DMS153 treated with DMSO at 0.1 percent for 48 hours (cell line): ENCODE measurements around the gene NANOS3.

ENCODE experiments used
- DNase-seq: peaks from one replicate; lab custom pipeline; 2025; ENCODE audit not compliant: unreplicated experiment; lab: John Stamatoyannopoulos, UW

NANOS3 gene

DNA sequence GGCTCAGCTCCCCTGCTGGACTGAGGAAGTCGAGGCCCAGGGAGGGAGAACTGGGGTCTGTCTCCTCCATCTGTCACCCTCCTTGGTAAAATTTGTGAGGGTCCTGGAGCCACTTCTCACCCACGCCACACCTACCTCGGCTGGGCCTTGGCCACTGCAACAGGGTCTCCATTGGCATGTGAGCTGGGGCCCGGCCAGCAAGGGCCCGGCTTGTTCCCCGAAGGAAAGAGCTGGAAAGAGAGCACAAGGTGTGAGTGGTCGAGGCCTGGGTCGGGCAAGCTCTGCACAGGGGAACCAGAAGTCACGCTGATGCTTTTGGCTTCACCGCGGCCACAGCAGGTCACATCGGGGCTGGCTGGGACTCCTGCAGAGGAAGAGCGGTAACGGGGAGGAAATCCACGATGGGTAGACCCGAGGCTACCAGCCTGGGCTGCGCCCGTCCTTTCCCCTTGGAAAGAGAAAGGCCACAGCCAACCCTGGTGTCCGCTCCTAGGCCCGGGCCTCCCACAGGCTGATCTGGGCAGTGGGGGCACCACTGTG, 9.0 kb downstream of the NANOS3 start:
- DNase-seq, result no peak

DNA sequence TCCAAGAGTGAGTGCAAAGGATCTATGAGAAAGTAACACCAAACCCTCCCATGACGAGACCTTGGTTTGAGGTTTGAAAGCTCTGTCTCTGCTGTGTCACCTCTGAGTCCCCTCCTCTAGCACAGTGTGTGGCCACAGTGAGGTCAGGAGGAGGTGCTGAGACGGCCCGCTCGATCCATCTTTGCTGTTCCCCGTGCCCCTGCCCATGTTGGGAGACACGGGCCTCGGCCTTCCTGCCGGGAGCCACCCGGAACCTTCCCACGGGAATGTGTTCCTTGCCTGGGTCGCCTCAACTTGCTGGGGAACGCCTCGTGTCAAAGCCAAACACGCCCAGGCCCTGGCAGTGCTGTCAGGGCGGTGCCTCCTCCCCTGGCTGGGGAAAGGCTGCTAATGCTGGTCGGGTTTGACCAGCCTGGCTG, 10.1 kb downstream of the NANOS3 start:
- DNase-seq, result no peak

DNA sequence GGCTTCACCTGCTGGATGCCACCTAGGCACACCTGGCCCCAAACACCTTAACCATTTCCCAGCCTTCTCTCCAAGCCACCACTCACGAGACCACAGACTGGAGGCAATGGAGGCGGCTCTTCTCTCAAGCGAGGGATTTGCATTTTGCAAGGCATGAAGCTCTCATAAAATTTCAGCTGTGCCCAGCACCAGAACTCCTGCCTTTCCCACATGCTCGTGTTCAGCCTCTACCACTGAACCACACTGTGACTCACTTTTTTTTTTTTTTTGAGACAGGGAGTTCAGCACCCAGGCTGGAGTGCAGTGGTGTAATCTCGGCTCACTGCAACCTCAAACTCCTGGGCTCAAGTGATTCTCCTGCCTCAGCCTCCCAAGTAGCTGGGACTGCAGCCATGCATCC, 10.6 kb downstream of the NANOS3 start:
- no peak for DNase-seq

DNA sequence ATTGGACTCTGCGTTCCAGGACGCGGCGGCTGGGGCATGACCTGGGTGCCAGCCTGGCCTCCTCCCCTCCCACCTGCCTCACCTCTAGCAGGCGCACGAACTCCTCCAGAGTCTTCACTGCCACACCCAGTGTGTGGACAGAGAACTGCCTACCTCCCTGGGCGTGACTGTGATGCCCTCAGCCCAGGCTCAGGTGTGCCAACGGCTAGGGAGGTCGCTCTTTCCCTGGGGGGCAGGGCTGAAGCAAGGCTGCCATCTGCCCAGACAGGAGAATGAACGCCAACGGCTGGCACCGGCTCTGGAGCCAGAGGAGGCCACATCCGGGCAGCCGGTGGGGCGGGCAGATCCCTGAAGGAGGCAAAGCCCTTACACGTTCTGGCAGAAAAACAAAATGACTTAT, 11.3 kb downstream of the NANOS3 start:
- DNase-seq, result no peak

DNA sequence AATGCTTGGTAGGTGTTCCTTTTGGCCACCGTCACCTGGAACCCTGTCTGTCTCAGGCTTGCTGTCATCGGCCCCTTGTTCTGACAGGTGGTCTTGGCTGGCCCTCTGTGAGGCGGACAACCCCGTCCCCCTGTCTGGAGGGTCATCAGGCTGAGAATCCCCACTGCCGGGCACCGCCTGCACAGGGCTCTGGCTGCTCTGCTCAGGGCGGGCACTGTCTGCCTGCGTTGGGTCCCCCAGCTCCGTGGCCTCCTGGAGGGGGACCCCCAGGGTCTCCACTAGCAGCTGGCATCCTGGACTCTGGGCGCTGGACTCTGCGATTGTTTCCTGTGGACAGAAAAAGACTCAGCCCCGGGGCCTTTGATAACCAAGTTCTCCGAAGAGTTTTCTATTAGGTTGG, 13.2 kb downstream of the NANOS3 start:
- no peak for DNase-seq

DNA sequence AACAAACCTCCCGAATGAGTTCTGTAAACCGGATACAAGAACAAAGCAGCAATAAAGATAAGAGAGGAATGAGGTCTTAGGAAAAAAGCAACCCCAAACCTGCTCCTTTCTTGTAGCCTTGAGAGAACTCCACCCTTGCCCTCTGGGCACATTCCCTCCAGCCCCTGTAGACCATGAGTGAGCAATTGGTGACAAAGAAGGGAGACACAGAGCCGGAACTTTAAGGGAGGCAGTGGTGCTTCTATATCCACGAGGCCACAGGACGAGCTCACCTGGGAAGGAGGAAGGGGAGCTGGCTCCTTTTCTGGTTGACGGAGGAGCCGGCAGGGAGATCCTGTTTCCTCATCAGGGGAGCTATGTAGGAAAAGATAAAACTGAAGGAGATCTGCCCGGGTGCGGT, 15.9 kb downstream of the NANOS3 start:
- DNase-seq, result no peak

DNA sequence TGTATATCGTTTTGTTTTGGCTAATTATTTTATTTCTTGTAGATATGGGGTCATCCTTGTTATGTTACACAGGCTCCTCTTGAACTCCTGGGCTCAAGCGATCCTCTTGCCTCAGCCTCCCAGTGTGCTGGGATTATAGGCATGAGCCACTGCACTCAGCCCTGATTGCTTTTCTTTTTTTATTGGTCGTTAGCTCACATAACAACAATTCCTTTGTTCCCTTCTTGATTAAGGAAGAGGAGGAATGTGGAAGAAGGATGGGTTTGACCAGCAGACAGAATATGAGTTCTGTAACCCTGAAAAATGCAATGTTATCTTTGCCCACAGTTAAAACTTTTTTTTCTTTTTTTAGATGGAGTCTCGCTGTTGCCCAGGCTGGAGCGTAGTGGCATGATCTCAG, 17.6 kb downstream of the NANOS3 start:
- no peak for DNase-seq

DNA sequence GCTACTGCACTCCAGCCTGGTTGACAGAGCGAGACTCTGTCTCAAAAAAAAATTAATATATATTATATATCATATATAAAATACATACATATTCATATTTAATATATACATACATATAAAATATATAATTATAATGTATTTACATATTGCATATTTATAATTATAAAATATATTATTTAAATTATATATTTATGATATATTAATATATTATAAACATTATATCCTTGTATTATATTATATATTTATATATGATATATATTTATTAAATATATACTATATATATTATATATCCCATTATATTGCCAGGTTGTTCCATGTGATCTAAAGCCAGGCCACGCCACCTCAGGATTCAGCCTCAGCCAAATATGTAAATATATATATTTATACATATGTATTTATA, 19.3 kb downstream of the NANOS3 start:
- no peak for DNase-seq

DNA sequence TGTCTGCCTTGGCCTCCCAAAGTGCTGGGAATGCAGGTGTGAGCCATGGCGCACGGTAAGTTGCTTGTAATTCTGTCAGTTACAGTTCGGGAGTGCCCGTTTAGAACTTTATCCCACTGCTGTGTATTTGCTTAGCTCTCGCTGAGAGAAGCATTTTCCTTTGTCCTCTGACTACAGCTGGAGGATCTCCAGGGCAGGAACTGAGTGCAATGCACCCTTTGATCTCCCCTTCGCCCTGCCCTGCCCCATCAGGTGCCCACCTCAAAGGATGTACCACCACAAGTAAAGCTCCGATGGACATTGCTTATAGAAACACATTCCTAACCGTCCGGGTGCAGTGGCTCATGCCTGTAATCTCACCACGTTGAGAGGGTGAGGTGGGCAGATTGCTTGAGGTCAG, 22.5 kb downstream of the NANOS3 start:
- DNase-seq, result no peak

DNA sequence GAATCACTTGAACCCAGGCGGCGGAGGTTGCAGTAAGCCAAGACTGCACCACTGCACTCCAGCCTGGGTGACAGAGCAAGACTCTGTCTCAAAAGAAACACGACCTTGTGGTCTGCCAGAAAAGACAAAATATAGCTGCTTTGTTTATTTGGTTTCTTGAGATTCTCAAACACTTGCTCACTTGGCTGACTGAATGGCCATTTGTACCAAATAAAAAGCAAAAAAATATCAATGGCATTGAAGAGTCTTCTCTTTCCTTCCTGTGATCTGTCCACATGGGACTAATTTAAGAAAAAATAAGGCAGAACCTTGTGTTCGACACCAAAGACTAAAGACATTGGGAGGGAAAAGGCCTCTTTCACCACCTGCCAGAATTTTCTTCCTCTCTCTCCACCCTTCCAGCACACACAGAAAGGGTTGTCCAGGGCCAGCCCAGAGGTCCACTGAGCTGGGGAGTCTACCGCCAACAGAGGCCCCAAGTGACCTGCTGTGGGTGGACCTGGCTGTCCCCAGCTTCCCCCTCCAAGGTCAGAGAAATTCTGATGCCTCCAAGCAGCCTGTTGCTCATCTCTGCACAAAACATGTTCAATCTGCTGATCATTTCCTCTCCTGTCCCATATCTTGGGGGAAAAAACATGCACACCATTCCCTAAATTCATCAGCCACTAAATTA, 23.1 kb downstream of the NANOS3 start:
- DNase-seq, result no peak

DNA sequence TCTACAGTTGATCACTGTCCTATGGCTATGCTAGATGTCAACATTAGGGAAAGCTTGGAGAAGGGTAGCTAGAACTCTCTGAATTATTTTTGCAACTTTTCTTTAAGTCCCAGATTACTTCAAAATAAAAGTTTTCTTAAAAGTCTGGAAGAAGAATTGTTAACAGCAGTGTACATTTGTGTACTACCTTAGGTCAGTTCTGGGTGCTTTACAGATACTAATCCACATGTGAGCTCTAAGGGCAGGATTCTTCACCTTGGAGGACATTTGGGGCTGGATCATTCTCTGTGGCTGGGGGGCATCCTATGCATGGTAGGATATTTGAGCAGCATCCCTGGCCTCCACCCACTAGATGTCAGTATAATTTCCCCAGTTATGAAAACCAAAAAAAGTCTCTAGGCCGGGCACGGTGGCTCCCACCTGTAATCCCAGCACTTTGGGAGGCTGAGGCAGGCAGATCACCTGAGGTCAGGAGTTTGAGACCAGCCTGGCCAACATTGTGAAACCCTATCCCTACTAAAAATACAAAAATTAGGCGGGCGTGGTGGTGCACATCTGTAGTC, 26.1 kb downstream of the NANOS3 start:
- no peak for DNase-seq

DNA sequence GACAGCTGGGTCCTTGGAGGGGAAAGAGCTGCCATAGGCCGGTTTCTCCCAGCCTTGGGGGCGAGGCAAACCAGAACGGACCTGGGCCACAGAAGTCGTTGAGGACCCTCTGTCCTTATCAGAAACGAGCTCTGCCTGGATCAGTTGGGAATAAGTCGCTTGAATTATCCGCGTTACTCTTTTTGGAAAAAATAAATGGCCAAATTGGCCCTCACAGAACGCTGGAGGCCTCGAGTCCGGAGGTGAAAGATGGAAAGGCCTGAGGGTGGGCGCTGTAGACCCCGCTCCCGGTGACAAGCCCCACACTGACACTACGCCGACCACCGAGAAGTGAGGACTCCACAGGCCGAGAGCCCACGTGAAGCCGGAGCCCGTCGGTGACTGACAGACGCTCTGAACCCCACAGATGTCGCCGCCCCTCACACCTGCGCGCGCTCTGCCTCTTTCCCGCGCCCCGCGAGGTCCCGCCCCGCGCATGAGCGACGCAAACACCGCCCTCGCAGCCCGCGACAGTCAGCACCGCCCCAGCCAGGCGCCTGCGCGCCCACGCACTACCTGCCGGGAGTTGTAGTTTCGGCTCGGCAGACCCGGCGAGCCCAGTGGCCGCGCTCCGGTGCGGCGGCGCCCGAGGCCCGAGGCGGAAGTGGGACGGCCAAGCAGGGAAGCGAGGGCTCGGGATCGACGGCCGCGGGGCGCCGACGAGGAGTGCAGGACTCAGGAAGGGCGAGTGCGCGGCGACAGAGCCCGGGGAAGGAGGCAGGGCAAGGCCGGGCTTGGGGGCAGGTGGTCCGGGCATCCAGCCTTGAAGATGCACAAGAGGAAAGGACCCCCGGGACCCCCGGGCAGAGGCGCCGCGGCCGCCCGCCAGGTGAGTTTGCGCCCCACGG, 28.9 kb downstream of the NANOS3 start, which contains the start of the genes BRME1 and CC2D1A:
TSS of gene BRME1 (minus strand) at position 484 of the 887 bp plus-strand sequence. CDS start 1,225 bp downstream, outside the sequence.
TSS of gene CC2D1A (plus strand) at position 568 of the 887 bp plus-strand sequence. CDS start at position 809, 241 bp downstream.
- peak; percentile 89 for DNase-seq

DNA sequence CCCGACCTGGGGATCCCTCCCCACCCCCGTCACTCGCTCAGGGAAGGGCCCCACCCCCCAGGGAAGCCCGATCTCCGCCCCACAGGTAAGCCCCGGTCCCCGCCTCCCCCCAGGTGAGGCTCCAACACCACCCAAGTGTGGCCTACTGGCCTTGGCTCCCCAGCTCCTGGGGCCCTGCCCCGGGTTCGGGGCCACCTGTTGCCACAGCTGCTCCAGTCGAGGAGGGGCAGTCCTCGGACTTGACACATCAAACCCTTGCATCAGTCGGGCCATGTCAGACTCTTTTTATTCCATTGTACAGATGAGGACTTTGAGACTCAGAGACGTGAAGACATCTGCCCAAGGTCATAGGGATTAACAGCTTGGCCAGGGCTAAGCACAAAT, 29.6 kb downstream of the NANOS3 start:
- no peak for DNase-seq

DNA sequence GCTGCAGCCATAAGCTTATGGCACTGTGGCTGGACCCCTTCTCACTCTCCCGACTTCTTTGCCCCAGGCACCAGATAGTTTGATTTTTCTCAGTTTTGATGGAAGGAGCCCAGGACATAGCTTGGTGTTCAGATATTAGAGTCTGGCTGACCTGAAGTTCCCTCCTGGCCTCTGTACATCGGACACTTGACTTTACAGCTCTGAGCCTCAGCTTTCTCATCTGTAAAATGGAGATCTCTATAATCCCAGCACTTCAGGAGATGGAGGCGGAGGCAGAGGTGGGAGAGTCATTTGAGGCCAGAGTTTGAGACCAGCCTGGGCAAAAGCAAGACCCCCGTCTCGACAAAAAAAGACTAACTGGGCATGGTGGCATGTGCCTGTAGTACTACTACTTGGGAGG, 30.0 kb downstream of the NANOS3 start:
- no peak for DNase-seq

DNA sequence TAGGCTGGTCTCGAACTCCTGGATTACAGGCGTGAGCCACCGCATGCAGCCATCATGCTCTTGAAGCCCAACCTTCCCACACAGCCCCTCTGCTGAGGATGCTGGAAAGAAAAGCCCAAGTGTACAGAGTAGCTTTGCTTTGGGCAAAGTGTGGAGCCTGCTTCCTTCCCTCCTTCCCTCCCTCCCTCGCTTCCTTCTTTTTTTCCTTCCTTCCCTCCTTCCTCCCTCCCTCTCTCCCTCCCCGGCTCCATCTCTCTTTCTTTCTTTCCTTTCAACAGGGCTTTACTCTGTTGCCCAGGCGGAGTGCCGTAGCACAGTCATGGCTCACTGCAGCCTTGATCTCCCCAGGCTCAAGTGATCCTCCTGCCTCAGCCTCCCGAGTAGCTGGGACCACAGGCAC, 31.7 kb downstream of the NANOS3 start:
- no peak for DNase-seq

DNA sequence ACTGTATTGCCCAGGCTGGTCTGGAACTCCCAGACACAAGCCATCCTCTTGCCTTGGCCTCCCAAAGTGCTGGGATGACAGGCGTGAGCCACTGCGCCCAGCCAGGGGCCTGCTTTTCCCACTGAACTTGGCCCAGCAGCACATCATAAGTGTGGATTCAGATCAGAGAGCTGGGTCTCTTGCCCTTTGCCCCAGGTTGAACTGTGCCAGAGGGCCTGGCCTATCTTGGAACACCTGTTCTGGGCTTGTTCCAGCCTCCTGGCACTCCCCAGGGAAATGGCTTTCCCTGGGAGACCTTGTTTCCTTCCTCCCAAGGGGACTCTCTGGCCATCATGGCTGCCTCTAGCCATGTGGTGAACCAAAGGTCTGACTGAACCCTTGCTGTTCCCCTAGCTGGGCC, 32.5 kb downstream of the NANOS3 start:
- DNase-seq, result no peak

DNA sequence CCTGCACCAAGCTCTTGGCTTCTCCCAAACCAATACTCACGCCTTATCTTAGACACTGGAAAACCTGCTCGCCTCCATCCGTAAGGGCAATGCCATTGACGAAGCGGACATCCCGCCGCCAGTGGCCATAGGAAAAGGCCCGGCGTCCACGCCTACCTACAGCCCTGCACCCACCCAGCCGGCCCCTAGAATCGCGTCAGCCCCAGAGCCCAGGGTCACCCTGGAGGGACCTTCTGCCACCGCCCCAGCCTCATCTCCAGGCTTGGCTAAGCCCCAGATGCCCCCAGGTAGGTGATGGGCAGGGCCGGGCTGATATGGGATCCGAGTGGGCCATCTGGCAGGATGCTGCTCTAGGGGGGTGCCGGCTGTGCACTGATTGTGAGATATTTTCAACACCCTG, 36.4 kb downstream of the NANOS3 start:
- DNase-seq, result no peak

DNA sequence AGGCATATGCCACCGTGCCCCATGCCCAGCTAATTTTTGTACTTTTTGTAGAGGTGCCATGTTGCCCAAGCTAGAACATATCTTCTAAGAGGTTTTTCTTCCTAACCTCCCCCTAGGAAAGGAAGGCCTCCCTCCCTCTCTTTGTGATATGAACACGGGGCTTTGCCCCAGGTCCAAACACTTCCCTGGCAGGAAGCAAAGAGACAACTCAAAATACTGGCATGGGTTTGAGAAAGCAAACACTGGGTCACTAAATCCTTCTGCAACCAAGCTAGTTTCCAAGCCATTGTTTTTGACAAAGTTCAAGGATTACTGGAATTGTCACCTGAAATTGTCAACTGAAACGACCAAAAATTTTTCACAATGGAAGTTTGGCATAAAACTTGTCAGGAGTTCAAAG, 37.8 kb downstream of the NANOS3 start:
- no peak for DNase-seq

DNA sequence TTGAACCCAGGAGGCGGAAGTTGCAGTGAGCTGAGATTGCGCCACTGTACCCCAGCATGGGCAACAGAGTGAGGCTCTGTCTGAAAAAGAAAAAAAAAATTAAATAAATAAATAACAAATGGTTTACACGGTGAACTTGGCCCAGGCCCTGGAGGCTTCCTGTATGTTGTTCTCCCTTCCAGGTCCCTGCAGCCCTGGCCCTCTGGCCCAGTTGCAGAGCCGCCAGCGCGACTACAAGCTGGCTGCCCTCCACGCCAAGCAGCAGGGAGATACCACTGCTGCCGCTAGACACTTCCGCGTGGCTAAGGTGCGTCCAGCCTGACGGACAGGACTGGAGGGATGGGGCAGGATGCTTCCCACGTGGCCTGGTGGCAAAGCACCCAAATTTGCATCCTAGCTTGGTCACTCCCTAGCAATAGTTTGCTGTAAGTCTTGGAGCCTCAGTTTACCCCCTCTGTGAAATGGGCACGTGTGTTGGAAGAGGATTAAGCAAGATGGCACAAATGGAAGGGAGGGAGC, 41.0 kb downstream of the NANOS3 start:
- no peak for DNase-seq

DNA sequence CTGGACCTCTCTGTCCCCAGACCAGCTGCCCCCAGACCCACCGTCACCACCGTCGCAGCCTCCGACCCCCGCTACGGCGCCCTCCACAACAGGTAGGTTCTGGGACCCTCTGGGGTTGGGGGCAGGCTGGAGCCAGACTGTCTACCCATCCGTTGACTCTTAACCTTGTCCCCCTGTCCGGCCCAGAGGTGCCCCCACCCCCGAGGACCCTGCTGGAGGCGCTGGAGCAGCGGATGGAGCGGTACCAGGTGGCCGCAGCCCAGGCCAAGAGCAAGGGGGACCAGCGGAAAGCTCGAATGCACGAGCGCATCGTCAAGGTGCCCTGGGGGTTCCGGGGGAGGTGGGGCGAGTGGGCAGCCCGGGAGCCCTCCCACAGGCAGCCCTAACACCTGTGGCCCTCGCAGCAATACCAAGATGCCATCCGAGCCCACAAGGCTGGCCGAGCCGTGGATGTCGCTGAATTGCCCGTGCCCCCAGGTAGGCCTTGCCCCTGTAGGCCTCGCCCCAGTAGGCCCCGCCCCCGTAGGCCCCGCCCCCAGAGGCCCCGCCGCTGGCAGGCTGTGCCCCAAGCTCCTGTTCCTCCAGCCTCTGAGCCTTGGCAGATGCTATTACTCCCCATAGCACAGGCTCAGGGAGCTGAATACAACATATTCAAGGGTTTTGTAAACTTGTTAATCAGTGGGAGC, 41.9 kb downstream of the NANOS3 start:
- DNase-seq, result no peak

DNA sequence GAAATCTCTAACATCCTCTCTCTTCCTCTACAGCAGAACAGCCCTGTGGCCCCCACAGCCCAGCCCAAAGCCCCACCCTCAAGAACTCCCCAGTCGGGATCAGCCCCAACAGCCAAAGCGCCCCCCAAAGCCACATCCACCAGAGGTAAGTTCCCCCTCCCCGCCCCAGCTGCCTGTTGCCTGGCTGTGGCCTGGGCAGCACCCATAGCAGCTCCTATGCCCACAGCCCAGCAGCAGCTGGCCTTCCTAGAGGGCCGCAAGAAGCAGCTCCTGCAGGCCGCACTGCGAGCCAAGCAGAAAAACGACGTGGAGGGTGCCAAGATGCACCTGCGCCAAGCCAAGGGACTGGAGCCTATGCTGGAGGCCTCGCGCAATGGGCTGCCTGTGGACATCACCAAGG, 43.6 kb downstream of the NANOS3 start:
- no peak for DNase-seq
